ENCODE measurements around the gene ROR2.
A peak's percentile ranks its signal among the peaks of the same experiment; 100 is the strongest.

Gene ROR2

GRCh38 chr9:91884153-91884552 is 65.9 kb downstream of the ROR2 start:
- H3K4me3 ChIP-seq (ENCODE audit: control insufficient read depth, low read depth, low read length): no peak overlapping the region
- no peak for DNase-seq (ENCODE audit: low read depth)
- no peak for TF ChIP-seq CTCF (conservative IDR thresholded peaks at IDR 0.05; ENCODE audit: control insufficient read depth, insufficient read depth, low read depth, low read length)

GRCh38 chr9:91883503-91883902 is 66.5 kb downstream of the ROR2 start:
- no peak for TF ChIP-seq CTCF (conservative IDR thresholded peaks at IDR 0.05; ENCODE audit: control insufficient read depth, insufficient read depth, low read depth, low read length)
- no peak overlapping the region for H3K4me3 ChIP-seq (ENCODE audit: control insufficient read depth, low read depth, low read length)
- DNase-seq (ENCODE audit: low read depth): no peak

GRCh38 chr9:91882627-91883026 is 67.4 kb downstream of the ROR2 start:
- no peak overlapping the region for H3K4me3 ChIP-seq (ENCODE audit: control insufficient read depth, low read depth, low read length)
- TF ChIP-seq CTCF (conservative IDR thresholded peaks at IDR 0.05; ENCODE audit: control insufficient read depth, insufficient read depth, low read depth, low read length): no peak
- no peak for DNase-seq (ENCODE audit: low read depth)

- H3K4me3 ChIP-seq (ENCODE audit: control insufficient read depth, low read depth, low read length): no peak overlapping the region
- no peak for DNase-seq (ENCODE audit: low read depth)
- TF ChIP-seq CTCF (conservative IDR thresholded peaks at IDR 0.05; ENCODE audit: control insufficient read depth, insufficient read depth, low read depth, low read length): no peak
These were observed 69.6 kb downstream of the ROR2 start for GRCh38 chr9:91880378-91880972.

- TF ChIP-seq CTCF (conservative IDR thresholded peaks at IDR 0.05; ENCODE audit: control insufficient read depth, insufficient read depth, low read depth, low read length): no peak
- no peak overlapping the region for H3K4me3 ChIP-seq (ENCODE audit: control insufficient read depth, low read depth, low read length)
- DNase-seq (ENCODE audit: low read depth): no peak
These were observed 70.8 kb downstream of the ROR2 start for GRCh38 chr9:91879231-91879630.

GRCh38 chr9:91873637-91874051 is 76.4 kb downstream of the ROR2 start:
- TF ChIP-seq CTCF (conservative IDR thresholded peaks at IDR 0.05; ENCODE audit: control insufficient read depth, insufficient read depth, low read depth, low read length): no peak
- H3K4me3 ChIP-seq (ENCODE audit: control insufficient read depth, low read depth, low read length): no peak overlapping the region
- DNase-seq (ENCODE audit: low read depth): peak; percentile 88
